Tibial nerve (tissue), 4 donors: Measurements from ENCODE around the gene ADAMTS4.

Source experiments
- CTCF ChIP-seq, 5 experiments: fragments of 200-600 bp in 3 of 5; fragments of 450-650 bp in 2 of 5; sonication (generic) in 3 of 5; IDR thresholded peaks; one replicate each; pipeline ENCODE4 v1.5.1; 2016 to 2019; ENCODE audit warnings: antibody characterized with exemption in 5 of 5, mild to moderate bottlenecking in 3 of 5, moderate library complexity in 2 of 5
- EP300 ChIP-seq, 2 donors: sonication (generic); formaldehyde crosslinking; IDR thresholded peaks; one replicate each; pipeline ENCODE4 v1.6.1; 2017; ENCODE audit warnings: antibody characterized with exemption in 2 of 2, mild to moderate bottlenecking in 1 of 2
- POLR2A ChIP-seq, 2 donors: fragments of 450-650 bp; IDR thresholded peaks; one replicate each; pipeline ENCODE4 v1.6.1; 2017; ENCODE audit warnings: antibody characterized with exemption in 2 of 2, mild to moderate bottlenecking in 2 of 2, moderate library complexity in 2 of 2

GRCh38 chr1:161196521-161197451 is 2.1 kb downstream of the ADAMTS4 start:
- TF ChIP-seq POLR2A (IDR thresholded peaks at IDR 0.05): no peak
- no peak for TF ChIP-seq CTCF (IDR thresholded peaks at IDR 0.05)
- no peak for TF ChIP-seq EP300 (IDR thresholded peaks at IDR 0.05)
